ENCODE data around the gene PGM3.

Gene PGM3

GRCh38 chr6:83160167-83160566 lies 32.9 kb downstream of the PGM3 start:
- H3K27me3 ChIP-seq (replicated peaks; ENCODE audit: control insufficient read depth, insufficient read depth, low read length) = no peaks in the 10 kb centered on the region
- H3K4me3 ChIP-seq (replicated peaks; ENCODE audit: low read depth, low read length) = no peak overlapping the region
- DNase-seq (ENCODE audit: extremely low read depth, insufficient read length) = no peak
- H3K36me3 ChIP-seq (ENCODE audit: control insufficient read depth, insufficient read depth, low read length) = peaks cover 7% of the 10 kb centered on the region
- TF ChIP-seq, protein P1, sequence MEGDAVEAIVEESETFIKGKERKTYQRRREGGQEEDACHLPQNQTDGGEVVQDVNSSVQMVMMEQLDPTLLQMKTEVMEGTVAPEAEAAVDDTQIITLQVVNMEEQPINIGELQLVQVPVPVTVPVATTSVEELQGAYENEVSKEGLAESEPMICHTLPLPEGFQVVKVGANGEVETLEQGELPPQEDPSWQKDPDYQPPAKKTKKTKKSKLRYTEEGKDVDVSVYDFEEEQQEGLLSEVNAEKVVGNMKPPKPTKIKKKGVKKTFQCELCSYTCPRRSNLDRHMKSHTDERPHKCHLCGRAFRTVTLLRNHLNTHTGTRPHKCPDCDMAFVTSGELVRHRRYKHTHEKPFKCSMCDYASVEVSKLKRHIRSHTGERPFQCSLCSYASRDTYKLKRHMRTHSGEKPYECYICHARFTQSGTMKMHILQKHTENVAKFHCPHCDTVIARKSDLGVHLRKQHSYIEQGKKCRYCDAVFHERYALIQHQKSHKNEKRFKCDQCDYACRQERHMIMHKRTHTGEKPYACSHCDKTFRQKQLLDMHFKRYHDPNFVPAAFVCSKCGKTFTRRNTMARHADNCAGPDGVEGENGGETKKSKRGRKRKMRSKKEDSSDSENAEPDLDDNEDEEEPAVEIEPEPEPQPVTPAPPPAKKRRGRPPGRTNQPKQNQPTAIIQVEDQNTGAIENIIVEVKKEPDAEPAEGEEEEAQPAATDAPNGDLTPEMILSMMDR (IDR thresholded peaks at IDR 0.05; ENCODE audit: insufficient read depth, low read length, poor library complexity, severe bottlenecking) = no peak

GRCh38 chr6:83155794-83156193 lies 37.3 kb downstream of the PGM3 start:
- peaks cover 9% of the 10 kb centered on the region for H3K36me3 ChIP-seq (ENCODE audit: control insufficient read depth, insufficient read depth, low read length)
- no peak for DNase-seq (ENCODE audit: extremely low read depth, insufficient read length)
- no peak overlapping the region for H3K4me3 ChIP-seq (replicated peaks; ENCODE audit: low read depth, low read length)
- TF ChIP-seq, protein P1 (IDR thresholded peaks at IDR 0.05; ENCODE audit: insufficient read depth, low read length, poor library complexity, severe bottlenecking) = no peak
- H3K27me3 ChIP-seq (replicated peaks; ENCODE audit: control insufficient read depth, insufficient read depth, low read length) = no peaks in the 10 kb centered on the region

DNA sequence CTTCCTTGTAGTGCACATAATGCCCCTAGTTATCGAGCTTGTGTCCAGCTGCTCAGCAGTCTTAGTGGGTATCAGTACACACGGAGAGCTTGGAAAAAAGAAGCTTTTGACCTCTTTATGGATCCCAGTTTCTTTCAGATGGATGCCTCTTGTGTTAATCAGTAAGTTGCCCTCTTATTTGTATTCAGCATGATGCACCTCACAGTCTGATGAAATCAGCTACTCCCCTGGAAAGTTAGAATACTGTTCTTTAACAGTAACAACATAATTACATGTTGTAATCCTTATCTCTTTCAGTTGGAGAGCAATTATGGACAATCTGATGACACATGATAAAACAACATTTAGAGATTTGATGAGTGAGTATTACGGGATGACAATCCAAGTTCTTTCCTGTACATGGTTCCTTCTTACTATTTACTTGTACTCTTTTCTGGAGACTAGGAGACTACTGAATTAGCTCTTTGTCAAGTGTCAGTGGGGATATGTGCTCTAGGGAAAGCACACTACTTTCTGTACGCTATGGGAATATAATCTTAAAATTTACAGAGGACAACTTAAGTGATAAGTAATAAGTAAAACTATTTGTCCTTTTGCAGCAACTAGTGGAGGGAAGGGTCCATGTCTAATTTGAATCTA lies 39.1 kb downstream of the PGM3 start:
- no peak for DNase-seq (ENCODE audit: extremely low read depth, insufficient read length)
- Histone ChIP-seq H3K27me3 (replicated peaks; ENCODE audit: control insufficient read depth, insufficient read depth, low read length) (no peaks in the 10 kb centered on the region), H3K4me3 (replicated peaks; ENCODE audit: low read depth, low read length) (no peak overlapping the region), H3K36me3 (ENCODE audit: control insufficient read depth, insufficient read depth, low read length) (peaks cover 3% of the 10 kb centered on the region)
- TF ChIP-seq, protein P1 (IDR thresholded peaks at IDR 0.05; ENCODE audit: insufficient read depth, low read length, poor library complexity, severe bottlenecking) = no peak

- no peak for DNase-seq (ENCODE audit: extremely low read depth, insufficient read length)
- TF ChIP-seq, protein P1 (IDR thresholded peaks at IDR 0.05; ENCODE audit: insufficient read depth, low read length, poor library complexity, severe bottlenecking) = no peak
- no peaks in the 10 kb centered on the region for H3K27me3 ChIP-seq (replicated peaks; ENCODE audit: control insufficient read depth, insufficient read depth, low read length)
- peaks cover 3% of the 10 kb centered on the region for H3K36me3 ChIP-seq (ENCODE audit: control insufficient read depth, insufficient read depth, low read length)
- no peak overlapping the region for H3K4me3 ChIP-seq (replicated peaks; ENCODE audit: low read depth, low read length)
Measured at GRCh38 chr6:83152913-83153312, 40.2 kb downstream of the PGM3 start.

GRCh38 chr6:83151114-83151513 lies 42.0 kb downstream of the PGM3 start:
- no peak overlapping the region for H3K4me3 ChIP-seq (replicated peaks; ENCODE audit: low read depth, low read length)
- TF ChIP-seq, protein P1 (IDR thresholded peaks at IDR 0.05; ENCODE audit: insufficient read depth, low read length, poor library complexity, severe bottlenecking) = no peak
- H3K36me3 ChIP-seq (ENCODE audit: control insufficient read depth, insufficient read depth, low read length) = peaks cover 3% of the 10 kb centered on the region
- H3K27me3 ChIP-seq (replicated peaks; ENCODE audit: control insufficient read depth, insufficient read depth, low read length) = no peaks in the 10 kb centered on the region
- DNase-seq (ENCODE audit: extremely low read depth, insufficient read length) = no peak

DNA sequence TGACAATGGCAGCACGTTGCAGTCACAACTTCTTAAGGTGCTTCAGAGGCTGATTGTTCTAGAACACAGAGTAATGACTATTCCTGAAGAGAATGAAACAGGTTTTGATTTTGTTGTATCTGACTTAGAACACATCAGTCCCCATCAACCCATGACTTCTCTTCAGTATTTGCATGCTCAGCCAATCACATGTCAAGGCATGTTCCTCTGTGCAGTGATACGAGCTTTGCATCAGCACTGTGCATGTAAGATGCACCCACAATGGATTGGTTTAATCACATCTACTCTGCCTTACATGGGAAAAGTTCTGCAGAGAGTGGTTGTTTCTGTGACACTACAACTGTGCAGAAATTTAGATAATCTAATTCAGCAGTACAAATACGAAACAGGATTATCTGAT lies 54.3 kb downstream of the PGM3 start:
- peaks cover 2% of the 10 kb centered on the region for H3K36me3 ChIP-seq (ENCODE audit: control insufficient read depth, insufficient read depth, low read length)
- TF ChIP-seq, protein P1 (IDR thresholded peaks at IDR 0.05; ENCODE audit: insufficient read depth, low read length, poor library complexity, severe bottlenecking) = no peak

More for the DNA sequence above, 54.3 kb downstream of the PGM3 start:
- no peak for DNase-seq (ENCODE audit: extremely low read depth, insufficient read length)
- H3K27me3 ChIP-seq (replicated peaks; ENCODE audit: control insufficient read depth, insufficient read depth, low read length) = no peaks in the 10 kb centered on the region
- no peak overlapping the region for H3K4me3 ChIP-seq (replicated peaks; ENCODE audit: low read depth, low read length)
